ENCODE data around the gene KLF7. TPM values are rescaled to one million over a fixed set of nuclear protein-coding genes. Genes with fewer than 3 reads are reported as not detected.

Gene KLF7
- total RNA-seq, 1 donor, result 31.1 TPM

DNA sequence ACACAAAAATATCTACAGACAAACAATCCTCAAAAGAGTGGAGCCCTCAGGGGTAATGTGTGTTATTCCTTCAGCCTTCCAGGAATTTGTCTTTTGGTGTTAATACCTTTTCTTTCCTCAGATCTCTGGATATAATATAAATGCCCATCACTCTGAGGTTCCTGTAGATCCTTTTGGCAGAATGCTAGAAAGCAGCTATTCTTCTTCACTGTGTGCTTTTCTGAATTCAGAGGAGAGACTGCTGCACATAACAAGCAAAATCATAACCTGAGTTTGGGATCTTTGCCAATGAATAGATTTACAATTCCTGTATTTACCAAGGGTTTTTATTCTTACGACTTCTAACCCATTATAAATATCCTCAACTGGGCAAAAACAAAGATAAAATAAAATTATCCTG lies 57.3 kb downstream of the KLF7 start:
- Histone ChIP-seq H4K20me1 (ENCODE audit: insufficient read depth, low read length) (peaks cover 73% of the 10 kb centered on the region), H2AFZ (ENCODE audit: low read length) (no peak overlapping the region), H3K27me3 (ENCODE audit: insufficient read depth, low read length) (no peaks in the 10 kb centered on the region), H3K4me1 (ENCODE audit: insufficient read depth, low read length) (no peaks in the 10 kb centered on the region), H3K4me3 (ENCODE audit: insufficient read depth, low read length) (no peak overlapping the region), H3K79me2 (ENCODE audit: insufficient read depth, low read length) (peaks cover 97% of the 10 kb centered on the region), H3K36me3 (ENCODE audit: insufficient read depth, low read length) (peaks cover 74% of the 10 kb centered on the region), H3K9me3 (ENCODE audit: low read depth, low read length) (no peaks in the 10 kb centered on the region), H3K27ac (ENCODE audit: low read depth, low read length) (no peak overlapping the region), H3K4me2 (ENCODE audit: insufficient read depth, low read length) (no peak overlapping the region)
- TF ChIP-seq, protein P1, sequence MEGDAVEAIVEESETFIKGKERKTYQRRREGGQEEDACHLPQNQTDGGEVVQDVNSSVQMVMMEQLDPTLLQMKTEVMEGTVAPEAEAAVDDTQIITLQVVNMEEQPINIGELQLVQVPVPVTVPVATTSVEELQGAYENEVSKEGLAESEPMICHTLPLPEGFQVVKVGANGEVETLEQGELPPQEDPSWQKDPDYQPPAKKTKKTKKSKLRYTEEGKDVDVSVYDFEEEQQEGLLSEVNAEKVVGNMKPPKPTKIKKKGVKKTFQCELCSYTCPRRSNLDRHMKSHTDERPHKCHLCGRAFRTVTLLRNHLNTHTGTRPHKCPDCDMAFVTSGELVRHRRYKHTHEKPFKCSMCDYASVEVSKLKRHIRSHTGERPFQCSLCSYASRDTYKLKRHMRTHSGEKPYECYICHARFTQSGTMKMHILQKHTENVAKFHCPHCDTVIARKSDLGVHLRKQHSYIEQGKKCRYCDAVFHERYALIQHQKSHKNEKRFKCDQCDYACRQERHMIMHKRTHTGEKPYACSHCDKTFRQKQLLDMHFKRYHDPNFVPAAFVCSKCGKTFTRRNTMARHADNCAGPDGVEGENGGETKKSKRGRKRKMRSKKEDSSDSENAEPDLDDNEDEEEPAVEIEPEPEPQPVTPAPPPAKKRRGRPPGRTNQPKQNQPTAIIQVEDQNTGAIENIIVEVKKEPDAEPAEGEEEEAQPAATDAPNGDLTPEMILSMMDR (IDR thresholded peaks at IDR 0.05; ENCODE audit: extremely low read depth, low read depth, low read length), result no peak
- no peak for DNase-seq (ENCODE audit: insufficient read length, low spot score, missing footprints)

DNA sequence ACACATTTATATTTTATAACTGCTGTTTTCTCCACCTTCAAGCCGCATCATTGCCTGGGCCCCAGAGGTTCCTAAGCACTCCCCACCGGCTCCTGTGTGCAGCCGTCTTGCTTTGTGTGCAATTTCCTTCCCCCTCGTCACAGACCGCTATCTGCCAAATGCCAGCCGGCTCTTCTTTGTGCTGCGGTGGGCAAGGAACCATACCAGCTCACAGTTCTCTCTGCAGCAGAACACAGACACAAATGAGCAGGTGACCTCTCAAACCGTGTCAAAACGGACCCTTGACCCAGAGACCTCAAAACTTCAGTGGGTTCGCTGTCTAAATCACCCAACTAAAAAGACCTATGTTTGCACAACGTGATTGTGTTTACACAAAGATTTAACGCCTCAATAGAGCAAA lies 58.2 kb downstream of the KLF7 start:
- H3K27ac ChIP-seq (ENCODE audit: low read depth, low read length), result no peak overlapping the region
- H2AFZ ChIP-seq (ENCODE audit: low read length), result no peak overlapping the region
- H3K4me2 ChIP-seq (ENCODE audit: insufficient read depth, low read length), result no peak overlapping the region
- no peaks in the 10 kb centered on the region for H3K27me3 ChIP-seq (ENCODE audit: insufficient read depth, low read length)
- no peaks in the 10 kb centered on the region for H3K9me3 ChIP-seq (ENCODE audit: low read depth, low read length)
- H3K4me3 ChIP-seq (ENCODE audit: insufficient read depth, low read length), result no peak overlapping the region
- peaks cover 77% of the 10 kb centered on the region for H3K36me3 ChIP-seq (ENCODE audit: insufficient read depth, low read length)
- no peaks in the 10 kb centered on the region for H3K4me1 ChIP-seq (ENCODE audit: insufficient read depth, low read length)
- H3K79me2 ChIP-seq (ENCODE audit: insufficient read depth, low read length), result peaks cover 97% of the 10 kb centered on the region
- H4K20me1 ChIP-seq (ENCODE audit: insufficient read depth, low read length), result peaks cover 79% of the 10 kb centered on the region
- DNase-seq (ENCODE audit: insufficient read length, low spot score, missing footprints), result no peak
- TF ChIP-seq, protein P1 (IDR thresholded peaks at IDR 0.05; ENCODE audit: extremely low read depth, low read depth, low read length), result no peak

DNA sequence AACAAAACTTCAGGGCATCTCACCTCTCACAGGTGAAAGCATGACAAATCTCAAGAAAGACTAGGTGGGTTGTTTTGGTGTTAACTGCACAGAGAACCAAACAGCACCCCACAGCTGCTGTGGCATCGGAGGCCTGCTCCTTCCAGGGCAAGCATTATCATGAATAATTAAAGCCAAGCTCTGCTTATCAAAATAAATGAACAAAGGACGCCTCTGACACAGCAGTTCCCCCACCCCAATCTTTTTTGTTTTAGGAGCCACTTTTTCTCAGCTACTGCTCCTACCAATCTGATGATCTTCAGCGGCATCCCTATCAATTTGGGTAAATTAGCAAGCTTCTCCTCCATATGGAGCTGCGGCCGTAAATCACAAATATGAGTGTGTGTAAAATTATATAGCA lies 58.6 kb downstream of the KLF7 start:
- Histone ChIP-seq H3K79me2 (ENCODE audit: insufficient read depth, low read length) (peaks cover 97% of the 10 kb centered on the region), H3K4me3 (ENCODE audit: insufficient read depth, low read length) (no peak overlapping the region), H2AFZ (ENCODE audit: low read length) (no peak overlapping the region)

DNA sequence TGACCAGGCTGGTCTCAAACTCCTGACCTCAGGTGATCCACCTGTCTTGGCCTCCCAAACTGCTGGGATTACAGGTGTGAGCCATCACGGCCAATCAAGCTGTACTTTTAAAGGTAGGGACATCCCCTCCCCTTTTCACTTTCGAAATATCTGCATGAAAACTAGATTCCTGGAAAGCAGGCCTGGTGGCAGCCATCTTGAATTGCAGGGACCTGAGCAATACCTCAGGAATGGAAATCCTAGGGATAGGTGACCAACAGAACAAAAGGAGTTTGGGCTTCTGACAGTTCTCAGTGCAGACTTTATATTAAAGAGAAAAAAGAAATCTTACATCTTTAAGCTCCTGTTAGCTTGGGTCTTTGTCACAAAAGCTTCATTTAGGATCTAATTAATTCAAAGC lies 62.6 kb downstream of the KLF7 start:
- no peak overlapping the region for H3K4me3 ChIP-seq (ENCODE audit: insufficient read depth, low read length)
- TF ChIP-seq, protein P1 (IDR thresholded peaks at IDR 0.05; ENCODE audit: extremely low read depth, low read depth, low read length), result no peak
- H3K4me1 ChIP-seq (ENCODE audit: insufficient read depth, low read length), result no peaks in the 10 kb centered on the region
- no peaks in the 10 kb centered on the region for H3K27me3 ChIP-seq (ENCODE audit: insufficient read depth, low read length)
- peaks cover 90% of the 10 kb centered on the region for H3K79me2 ChIP-seq (ENCODE audit: insufficient read depth, low read length)
- no peak overlapping the region for H3K4me2 ChIP-seq (ENCODE audit: insufficient read depth, low read length)
- no peak for DNase-seq (ENCODE audit: insufficient read length, low spot score, missing footprints)
- no peaks in the 10 kb centered on the region for H3K9me3 ChIP-seq (ENCODE audit: low read depth, low read length)
- peaks cover 63% of the 10 kb centered on the region for H3K36me3 ChIP-seq (ENCODE audit: insufficient read depth, low read length)
- no peak overlapping the region for H2AFZ ChIP-seq (ENCODE audit: low read length)
- no peak overlapping the region for H3K27ac ChIP-seq (ENCODE audit: low read depth, low read length)
- H4K20me1 ChIP-seq (ENCODE audit: insufficient read depth, low read length), result peaks cover 51% of the 10 kb centered on the region

More for the DNA sequence above, 58.6 kb downstream of the KLF7 start:
- DNase-seq (ENCODE audit: insufficient read length, low spot score, missing footprints), result no peak
- peaks cover 74% of the 10 kb centered on the region for H4K20me1 ChIP-seq (ENCODE audit: insufficient read depth, low read length)
- TF ChIP-seq, protein P1 (IDR thresholded peaks at IDR 0.05; ENCODE audit: extremely low read depth, low read depth, low read length), result no peak
- H3K4me1 ChIP-seq (ENCODE audit: insufficient read depth, low read length), result no peaks in the 10 kb centered on the region
- H3K36me3 ChIP-seq (ENCODE audit: insufficient read depth, low read length), result peaks cover 74% of the 10 kb centered on the region
- H3K27me3 ChIP-seq (ENCODE audit: insufficient read depth, low read length), result no peaks in the 10 kb centered on the region
- no peak overlapping the region for H3K4me2 ChIP-seq (ENCODE audit: insufficient read depth, low read length)
- no peaks in the 10 kb centered on the region for H3K9me3 ChIP-seq (ENCODE audit: low read depth, low read length)
- H3K27ac ChIP-seq (ENCODE audit: low read depth, low read length), result no peak overlapping the region

Data from osteoblast (primary cell).